ENCODE measurements around the gene ZFP57.
A peak's percentile ranks its signal among the peaks of the same experiment; 100 is the strongest.

Gene ZFP57

GRCh38 chr6:29632789-29633533, 48.0 kb downstream of the ZFP57 start, which contains the start of gene GABBR1:
Gene GABBR1, minus strand, starts transcription at chr6:29633183. Its CDS starts 798 bp downstream, at chr6:29632385.
- H2AFZ ChIP-seq (ENCODE audit: low read length), result peak within 1 kb of the TSS; percentile 98
- no peaks in the 10 kb centered on the region for H3K9me3 ChIP-seq (ENCODE audit: insufficient read depth, low read depth, low read length)
- TF ChIP-seq EZH2phosphoT487 (IDR thresholded peaks at IDR 0.05; ENCODE audit: borderline replicate concordance), result no peak
- no peaks in the 10 kb centered on the region for H3F3A ChIP-seq (ENCODE audit: low read depth)
- peak within 1 kb of the TSS; percentile 68 for H3K9ac ChIP-seq (ENCODE audit: low read depth, low read length, poor library complexity, severe bottlenecking)
- no peaks in the 10 kb centered on the region for H3K27me3 ChIP-seq (ENCODE audit: insufficient read depth, low read length, poor library complexity, severe bottlenecking)
- peak within 1 kb of the TSS; percentile 80 for H3K4me2 ChIP-seq (ENCODE audit: low read depth, low read length, poor library complexity, severe bottlenecking)
- H3K4me3 ChIP-seq (ENCODE audit: low read length, poor library complexity, severe bottlenecking), result peak within 1 kb of the TSS; percentile 81
- H3K9me2 ChIP-seq (replicated peaks; ENCODE audit: low read depth, low read length), result no peaks in the 10 kb centered on the region
- H3K79me2 ChIP-seq (ENCODE audit: insufficient read depth, low read length), result no peaks in the 10 kb centered on the region
- H3K36me3 ChIP-seq (ENCODE audit: insufficient read depth, low read length), result no peaks in the 10 kb centered on the region
- no peaks in the 10 kb centered on the region for H4K20me1 ChIP-seq (ENCODE audit: insufficient read depth, low read length, poor library complexity, severe bottlenecking)
- H3K4me1 ChIP-seq (ENCODE audit: insufficient read depth, low read length, poor library complexity, severe bottlenecking), result peaks cover 25% of the 10 kb centered on the region

- no peaks in the 10 kb centered on the region for H4K20me1 ChIP-seq (ENCODE audit: insufficient read depth, low read length, poor library complexity, severe bottlenecking)
- H3K9me2 ChIP-seq (replicated peaks; ENCODE audit: low read depth, low read length), result no peaks in the 10 kb centered on the region
- H3K79me2 ChIP-seq (ENCODE audit: insufficient read depth, low read length), result no peaks in the 10 kb centered on the region
- no peaks in the 10 kb centered on the region for H3K9me3 ChIP-seq (ENCODE audit: insufficient read depth, low read depth, low read length)
- H3K9ac ChIP-seq (ENCODE audit: low read depth, low read length, poor library complexity, severe bottlenecking), result peak overlapping the region; percentile 68
- H3F3A ChIP-seq (ENCODE audit: low read depth), result no peaks in the 10 kb centered on the region
- TF ChIP-seq, protein P1, sequence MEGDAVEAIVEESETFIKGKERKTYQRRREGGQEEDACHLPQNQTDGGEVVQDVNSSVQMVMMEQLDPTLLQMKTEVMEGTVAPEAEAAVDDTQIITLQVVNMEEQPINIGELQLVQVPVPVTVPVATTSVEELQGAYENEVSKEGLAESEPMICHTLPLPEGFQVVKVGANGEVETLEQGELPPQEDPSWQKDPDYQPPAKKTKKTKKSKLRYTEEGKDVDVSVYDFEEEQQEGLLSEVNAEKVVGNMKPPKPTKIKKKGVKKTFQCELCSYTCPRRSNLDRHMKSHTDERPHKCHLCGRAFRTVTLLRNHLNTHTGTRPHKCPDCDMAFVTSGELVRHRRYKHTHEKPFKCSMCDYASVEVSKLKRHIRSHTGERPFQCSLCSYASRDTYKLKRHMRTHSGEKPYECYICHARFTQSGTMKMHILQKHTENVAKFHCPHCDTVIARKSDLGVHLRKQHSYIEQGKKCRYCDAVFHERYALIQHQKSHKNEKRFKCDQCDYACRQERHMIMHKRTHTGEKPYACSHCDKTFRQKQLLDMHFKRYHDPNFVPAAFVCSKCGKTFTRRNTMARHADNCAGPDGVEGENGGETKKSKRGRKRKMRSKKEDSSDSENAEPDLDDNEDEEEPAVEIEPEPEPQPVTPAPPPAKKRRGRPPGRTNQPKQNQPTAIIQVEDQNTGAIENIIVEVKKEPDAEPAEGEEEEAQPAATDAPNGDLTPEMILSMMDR (conservative IDR thresholded peaks at IDR 0.05; ENCODE audit: low read length), result no peak
- TF ChIP-seq EZH2phosphoT487 (IDR thresholded peaks at IDR 0.05; ENCODE audit: borderline replicate concordance), result no peak
- H2AFZ ChIP-seq (ENCODE audit: low read length), result peak overlapping the region; percentile 98
- peaks cover 25% of the 10 kb centered on the region for H3K4me1 ChIP-seq (ENCODE audit: insufficient read depth, low read length, poor library complexity, severe bottlenecking)
- H3K27me3 ChIP-seq (ENCODE audit: insufficient read depth, low read length, poor library complexity, severe bottlenecking), result no peaks in the 10 kb centered on the region
- peak overlapping the region; percentile 81 for H3K4me3 ChIP-seq (ENCODE audit: low read length, poor library complexity, severe bottlenecking)
- no peaks in the 10 kb centered on the region for H3K36me3 ChIP-seq (ENCODE audit: insufficient read depth, low read length)
- peak overlapping the region; percentile 80 for H3K4me2 ChIP-seq (ENCODE audit: low read depth, low read length, poor library complexity, severe bottlenecking)
These were observed 48.9 kb downstream of the ZFP57 start for GRCh38 chr6:29631860-29632731.

DNA sequence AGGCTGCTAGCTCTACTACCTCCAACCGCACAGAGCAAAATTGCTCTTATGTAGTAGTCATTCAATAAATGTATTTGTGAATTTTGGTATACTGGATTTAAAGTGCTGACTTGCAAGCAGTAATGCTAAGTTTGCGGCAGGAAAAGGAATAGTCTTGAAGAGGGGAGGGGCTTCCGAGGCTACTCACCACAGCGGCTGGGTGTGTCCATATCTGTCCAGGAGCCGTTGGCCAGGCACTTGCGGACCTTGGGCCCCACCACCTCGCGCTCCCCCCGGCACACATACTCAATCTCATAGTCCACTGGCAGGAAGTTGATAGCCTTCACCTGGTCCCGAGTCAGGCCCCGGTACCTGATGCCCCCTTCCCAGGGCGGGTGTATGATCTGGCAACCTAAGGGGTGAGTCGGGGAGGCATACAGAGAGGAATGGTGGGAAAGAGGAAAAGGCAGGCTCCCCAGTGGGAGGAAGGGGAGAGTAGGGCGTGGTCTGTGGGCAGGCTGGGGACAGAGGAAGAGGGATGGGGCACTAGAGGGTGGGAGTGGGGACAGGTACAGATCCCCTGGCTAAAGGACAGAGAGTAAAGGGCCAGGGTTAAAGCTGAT, 49.6 kb downstream of the ZFP57 start:
- Histone ChIP-seq H3K36me3 (ENCODE audit: insufficient read depth, low read length) (no peaks in the 10 kb centered on the region), H3F3A (ENCODE audit: low read depth) (no peaks in the 10 kb centered on the region), H3K4me3 (ENCODE audit: low read length, poor library complexity, severe bottlenecking) (no peak overlapping the region), H3K9ac (ENCODE audit: low read depth, low read length, poor library complexity, severe bottlenecking) (peak overlapping the region; percentile 68), H3K4me1 (ENCODE audit: insufficient read depth, low read length, poor library complexity, severe bottlenecking) (peaks cover 25% of the 10 kb centered on the region), H3K9me3 (ENCODE audit: insufficient read depth, low read depth, low read length) (no peaks in the 10 kb centered on the region), H2AFZ (ENCODE audit: low read length) (no peak overlapping the region), H3K4me2 (ENCODE audit: low read depth, low read length, poor library complexity, severe bottlenecking) (peak overlapping the region; percentile 80), H4K20me1 (ENCODE audit: insufficient read depth, low read length, poor library complexity, severe bottlenecking) (no peaks in the 10 kb centered on the region), H3K27me3 (ENCODE audit: insufficient read depth, low read length, poor library complexity, severe bottlenecking) (no peaks in the 10 kb centered on the region), H3K9me2 (replicated peaks; ENCODE audit: low read depth, low read length) (no peaks in the 10 kb centered on the region), H3K79me2 (ENCODE audit: insufficient read depth, low read length) (no peaks in the 10 kb centered on the region)
- TF ChIP-seq, protein P1 (conservative IDR thresholded peaks at IDR 0.05; ENCODE audit: low read length), result no peak
- TF ChIP-seq EZH2phosphoT487 (IDR thresholded peaks at IDR 0.05; ENCODE audit: borderline replicate concordance), result no peak
